ENCODE results near the gene ACVR2B.

The ACVR2B gene

GRCh38 chr3:38509732-38510131 is 56.0 kb downstream of the ACVR2B start:
- no peak for ATAC-seq (ENCODE audit: low read depth)
- peaks cover 79% of the 10 kb centered on the region for H3K36me3 ChIP-seq (ENCODE audit: low read depth)
- no peak for TF ChIP-seq CTCF (IDR thresholded peaks at IDR 0.05; ENCODE audit: poor library complexity, severe bottlenecking)

GRCh38 chr3:38510631-38511030 is 56.9 kb downstream of the ACVR2B start:
- ATAC-seq (ENCODE audit: low read depth) (no peak), DNase-seq (ENCODE audit: low spot score) (no peak)
- Histone ChIP-seq H3K36me3 (ENCODE audit: low read depth) (peaks cover 70% of the 10 kb centered on the region), H3K27ac (ENCODE audit: poor library complexity, severe bottlenecking) (no peak overlapping the region), H3K4me3 (ENCODE audit: severe bottlenecking) (no peak overlapping the region), H3K4me1 (ENCODE audit: insufficient read depth, poor library complexity, severe bottlenecking) (no peaks in the 10 kb centered on the region), H3K27me3 (ENCODE audit: insufficient read depth, poor library complexity, severe bottlenecking) (no peaks in the 10 kb centered on the region), H3K9me3 (ENCODE audit: severe bottlenecking) (no peaks in the 10 kb centered on the region)
- TF ChIP-seq CTCF (IDR thresholded peaks at IDR 0.05; ENCODE audit: poor library complexity, severe bottlenecking) = no peak

More at GRCh38 chr3:38509732-38510131, 56.0 kb downstream of the ACVR2B start:
- no peak for DNase-seq (ENCODE audit: low spot score)
- Histone ChIP-seq H3K4me3 (ENCODE audit: severe bottlenecking) (no peak overlapping the region), H3K27me3 (ENCODE audit: insufficient read depth, poor library complexity, severe bottlenecking) (no peaks in the 10 kb centered on the region), H3K9me3 (ENCODE audit: severe bottlenecking) (no peaks in the 10 kb centered on the region), H3K27ac (ENCODE audit: poor library complexity, severe bottlenecking) (no peak overlapping the region), H3K4me1 (ENCODE audit: insufficient read depth, poor library complexity, severe bottlenecking) (no peaks in the 10 kb centered on the region)

- no peaks in the 10 kb centered on the region for H3K4me1 ChIP-seq (ENCODE audit: insufficient read depth, poor library complexity, severe bottlenecking)
- H3K36me3 ChIP-seq (ENCODE audit: low read depth) = peaks cover 66% of the 10 kb centered on the region
- ATAC-seq (ENCODE audit: low read depth) (no peak), DNase-seq (ENCODE audit: low spot score) (no peak)
- H3K9me3 ChIP-seq (ENCODE audit: severe bottlenecking) = no peaks in the 10 kb centered on the region
- no peak overlapping the region for H3K27ac ChIP-seq (ENCODE audit: poor library complexity, severe bottlenecking)
- no peak for TF ChIP-seq CTCF (IDR thresholded peaks at IDR 0.05; ENCODE audit: poor library complexity, severe bottlenecking)
- H3K27me3 ChIP-seq (ENCODE audit: insufficient read depth, poor library complexity, severe bottlenecking) = no peaks in the 10 kb centered on the region
- no peak overlapping the region for H3K4me3 ChIP-seq (ENCODE audit: severe bottlenecking)
Measured at GRCh38 chr3:38511546-38511945, 57.9 kb downstream of the ACVR2B start.

GRCh38 chr3:38515367-38515766 is 61.7 kb downstream of the ACVR2B start:
- Histone ChIP-seq H3K9me3 (ENCODE audit: severe bottlenecking) (no peaks in the 10 kb centered on the region), H3K27me3 (ENCODE audit: insufficient read depth, poor library complexity, severe bottlenecking) (no peaks in the 10 kb centered on the region), H3K36me3 (ENCODE audit: low read depth) (peaks cover 38% of the 10 kb centered on the region), H3K27ac (ENCODE audit: poor library complexity, severe bottlenecking) (no peak overlapping the region), H3K4me1 (ENCODE audit: insufficient read depth, poor library complexity, severe bottlenecking) (no peaks in the 10 kb centered on the region), H3K4me3 (ENCODE audit: severe bottlenecking) (no peak overlapping the region)
- DNase-seq (ENCODE audit: low spot score) (no peak), ATAC-seq (ENCODE audit: low read depth) (no peak)
- no peak for TF ChIP-seq CTCF (IDR thresholded peaks at IDR 0.05; ENCODE audit: poor library complexity, severe bottlenecking)

- Histone ChIP-seq H3K4me3 (ENCODE audit: severe bottlenecking) (no peak overlapping the region), H3K27ac (ENCODE audit: poor library complexity, severe bottlenecking) (no peak overlapping the region), H3K36me3 (ENCODE audit: low read depth) (peaks cover 33% of the 10 kb centered on the region), H3K27me3 (ENCODE audit: insufficient read depth, poor library complexity, severe bottlenecking) (no peaks in the 10 kb centered on the region), H3K4me1 (ENCODE audit: insufficient read depth, poor library complexity, severe bottlenecking) (no peaks in the 10 kb centered on the region), H3K9me3 (ENCODE audit: severe bottlenecking) (no peaks in the 10 kb centered on the region)
- ATAC-seq (ENCODE audit: low read depth) (no peak), DNase-seq (ENCODE audit: low spot score) (no peak)
- TF ChIP-seq CTCF (IDR thresholded peaks at IDR 0.05; ENCODE audit: poor library complexity, severe bottlenecking) = no peak
Measured at GRCh38 chr3:38516669-38517068, 63.0 kb downstream of the ACVR2B start.
